GM18867 (cell line): ENCODE measurements around the gene PAX8.
"Not testable (repeated sequence)": the region's sequence is repeated elsewhere in the genome, so short reads cannot be mapped to it uniquely, and the experiment has no call there.

Experiments used
- ATAC-seq: cut with Tn5 transposase; IDR thresholded peaks from one replicate; pipeline ENCODE4 v1.9.1; 2021; ENCODE audit warnings: mild to moderate bottlenecking, moderate library complexity; ENCODE audit not compliant: unreplicated experiment

PAX8 gene

DNA sequence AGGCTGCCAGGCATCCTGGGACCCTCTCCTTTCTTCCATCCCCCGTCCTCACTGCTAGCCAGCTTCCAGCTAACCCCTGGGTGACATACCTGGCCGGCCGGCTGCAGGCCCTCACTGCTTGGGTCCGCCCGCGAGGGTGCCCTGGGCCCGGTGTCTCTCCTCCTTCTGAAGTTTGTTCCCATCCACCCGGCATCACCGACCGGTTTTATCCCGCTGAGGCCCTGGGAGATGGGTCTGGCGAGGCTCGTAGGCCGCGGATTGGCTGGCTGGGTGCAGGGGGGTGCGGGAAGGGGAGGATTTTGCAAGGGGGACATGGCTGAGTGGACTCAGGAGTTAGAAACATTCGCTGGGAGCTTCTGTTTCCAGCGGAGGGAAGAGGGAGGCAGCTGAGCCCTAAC is at the start of gene PAX8:
PAX8 (minus strand) TSS at position 180 of the 398 bp plus-strand sequence. CDS start 527 bp downstream, outside the sequence.
- ATAC-seq = no peak

DNA sequence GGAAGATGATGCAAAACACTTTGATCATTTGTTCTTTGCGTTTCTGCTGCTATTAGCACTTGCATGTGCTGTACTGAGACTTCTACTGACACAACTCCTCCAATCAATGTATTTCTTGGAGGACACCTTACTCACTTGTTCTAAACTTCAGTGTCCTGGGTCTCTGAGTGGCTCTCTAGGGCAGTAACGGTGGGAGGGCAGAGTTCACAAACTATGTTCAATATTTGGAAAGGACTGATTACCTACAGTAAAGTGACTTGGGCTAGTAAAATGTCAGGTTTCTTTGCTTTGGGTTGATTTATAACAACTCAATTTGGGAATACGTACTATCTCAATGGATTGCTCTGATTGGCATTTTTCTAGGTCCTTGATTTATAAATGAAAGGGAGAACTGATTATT is 49.3 kb upstream of the PAX8 start:
- ATAC-seq = no peak

DNA sequence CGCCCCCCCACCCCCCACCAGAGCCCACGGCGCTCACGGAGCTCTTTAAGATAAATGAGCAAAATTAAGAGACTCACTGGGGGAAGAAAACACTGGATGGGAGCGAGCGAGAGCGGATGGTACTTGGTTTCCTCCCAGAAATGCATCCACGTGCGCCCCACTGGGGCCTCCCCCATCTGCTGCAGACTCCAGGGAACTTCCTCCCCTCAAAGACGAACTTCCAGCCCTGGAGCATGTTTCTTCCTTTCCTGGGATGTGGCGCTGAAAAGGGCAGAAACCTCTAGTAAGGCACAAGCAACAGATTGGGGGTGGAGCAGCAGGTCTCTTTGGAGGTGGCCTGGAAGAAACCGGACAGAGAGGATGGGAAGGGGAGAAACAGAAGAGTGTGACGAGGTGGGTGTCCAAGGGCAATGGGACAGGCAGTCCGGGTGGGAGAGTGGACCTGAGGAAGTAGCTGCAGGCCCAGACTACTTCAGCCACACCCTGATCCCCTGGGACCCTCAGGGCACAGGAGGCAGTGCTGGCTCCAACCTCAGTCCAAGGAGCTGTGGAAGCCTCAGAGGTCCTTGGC is 46.5 kb upstream of the PAX8 start:
- ATAC-seq = not testable (repeated sequence)

DNA sequence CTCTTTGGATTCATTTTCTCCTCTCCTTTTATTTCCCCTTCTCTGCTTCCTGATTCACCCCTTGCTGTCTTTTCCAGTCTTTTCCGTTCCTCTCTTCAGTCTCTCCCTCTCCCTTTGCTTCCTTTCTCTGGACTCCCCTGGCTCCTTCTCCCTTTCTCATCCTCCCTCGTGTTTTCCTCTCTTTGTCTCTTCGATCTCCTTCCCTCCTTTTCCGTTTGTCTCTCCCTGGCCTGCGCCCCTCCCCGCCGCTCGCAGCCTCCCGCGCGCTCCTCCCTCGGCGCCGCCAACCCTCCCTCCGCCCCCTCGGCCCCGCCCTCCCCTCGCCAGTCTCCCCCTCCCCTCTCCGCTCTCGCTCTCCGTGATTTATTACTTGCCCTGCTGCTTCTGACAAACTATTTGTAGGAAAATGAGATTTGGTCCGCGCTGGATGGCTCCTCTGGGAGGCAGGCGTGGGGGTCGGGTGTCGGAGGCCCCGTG is 46.0 kb upstream of the PAX8 start:
- ATAC-seq = no peak

DNA sequence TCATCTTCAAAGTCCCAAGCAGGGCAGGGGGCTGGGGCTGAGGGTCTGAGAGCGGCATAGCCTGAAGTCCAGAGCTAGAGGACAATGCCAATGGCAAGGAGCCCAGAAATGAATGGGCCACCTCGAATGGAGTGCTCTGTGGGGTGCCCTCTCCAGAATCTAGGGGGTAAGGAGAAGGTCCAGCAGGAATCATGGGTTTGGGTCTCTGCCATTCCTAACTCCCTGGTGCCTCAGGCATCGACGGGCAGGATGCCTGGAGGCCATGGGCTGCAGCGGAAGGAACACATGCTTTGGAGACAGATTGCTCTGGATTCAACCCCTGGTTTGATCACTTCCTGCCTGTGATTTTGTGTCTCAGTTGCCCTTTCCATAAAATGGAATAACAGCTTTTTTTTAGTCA is 44.4 kb upstream of the PAX8 start:
- not testable (repeated sequence) for ATAC-seq

DNA sequence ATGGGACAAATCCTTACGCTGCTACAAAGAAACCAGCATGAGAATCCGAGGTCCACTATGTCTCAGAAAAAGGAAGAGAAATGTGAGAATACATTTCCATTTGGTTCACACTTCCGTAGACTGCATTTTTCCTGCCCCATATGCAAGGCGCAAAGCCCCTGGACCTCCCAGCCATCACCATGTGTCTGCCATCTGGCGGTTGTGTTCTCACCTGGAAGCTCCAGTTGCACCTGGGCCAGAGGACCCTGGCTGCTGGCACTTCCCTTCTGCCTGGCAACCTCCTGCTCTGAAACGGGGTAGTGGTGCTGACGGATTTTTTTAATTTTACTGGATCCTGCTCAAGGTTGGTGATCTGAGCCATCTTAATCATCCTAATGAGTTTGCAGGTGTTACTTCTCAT is 41.4 kb upstream of the PAX8 start:
- not testable (repeated sequence) for ATAC-seq

DNA sequence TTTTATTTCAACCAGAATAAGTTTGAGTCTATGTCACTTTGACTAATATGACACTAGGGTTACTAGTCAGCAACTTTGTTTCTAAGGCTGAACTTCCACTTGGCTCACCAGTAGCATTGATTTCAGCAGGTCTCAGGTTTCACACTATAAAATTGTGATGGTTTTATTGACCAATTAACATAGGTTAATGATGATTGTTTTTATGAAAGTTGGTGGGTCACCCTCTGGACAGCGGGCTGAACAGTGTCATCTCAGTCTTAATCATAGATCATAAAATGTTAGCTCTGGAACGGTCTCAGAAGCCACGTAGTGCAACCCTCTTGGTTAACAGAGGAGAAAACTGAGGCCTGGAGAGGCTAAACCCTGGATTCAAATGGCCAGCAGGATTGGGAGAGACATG is 40.2 kb upstream of the PAX8 start:
- not testable (repeated sequence) for ATAC-seq

DNA sequence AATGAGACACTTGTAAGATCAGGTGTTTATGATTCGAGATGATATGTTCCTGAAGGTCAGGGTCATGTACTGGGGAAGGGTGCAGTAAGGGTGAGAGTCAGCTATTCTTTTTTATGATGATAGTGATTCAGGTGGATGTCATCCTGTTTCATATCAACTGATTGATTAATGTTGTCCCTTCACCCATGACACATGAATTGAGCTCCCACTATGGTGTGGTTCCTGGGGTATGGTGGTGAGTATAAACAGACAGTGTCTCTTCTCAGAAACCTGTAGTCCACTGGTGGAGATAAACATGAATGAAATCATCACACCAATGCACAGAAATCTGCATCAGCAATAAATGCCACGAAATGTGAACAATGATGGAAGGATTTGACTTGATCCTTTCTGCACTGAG is 37.4 kb upstream of the PAX8 start:
- no peak for ATAC-seq

DNA sequence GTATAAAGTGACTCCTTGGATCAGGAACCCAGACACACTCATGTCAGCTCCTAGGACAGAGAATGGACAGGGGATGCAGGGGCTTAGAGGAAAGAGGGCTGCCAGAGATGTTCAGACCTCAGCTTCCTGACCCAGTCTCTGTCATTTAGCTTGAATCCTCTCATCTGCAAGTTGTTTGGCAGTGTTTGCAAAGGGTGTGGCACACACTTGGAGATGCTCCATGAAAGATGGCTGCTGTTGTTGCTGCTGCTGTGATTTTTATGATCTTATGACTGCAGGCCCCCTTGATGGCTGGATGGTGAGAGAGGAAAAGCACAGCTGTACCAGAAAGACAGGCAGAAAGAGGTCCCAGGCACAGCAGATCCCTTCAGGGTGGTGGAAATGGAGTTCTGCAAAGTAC is 35.9 kb upstream of the PAX8 start:
- ATAC-seq = not testable (repeated sequence)

DNA sequence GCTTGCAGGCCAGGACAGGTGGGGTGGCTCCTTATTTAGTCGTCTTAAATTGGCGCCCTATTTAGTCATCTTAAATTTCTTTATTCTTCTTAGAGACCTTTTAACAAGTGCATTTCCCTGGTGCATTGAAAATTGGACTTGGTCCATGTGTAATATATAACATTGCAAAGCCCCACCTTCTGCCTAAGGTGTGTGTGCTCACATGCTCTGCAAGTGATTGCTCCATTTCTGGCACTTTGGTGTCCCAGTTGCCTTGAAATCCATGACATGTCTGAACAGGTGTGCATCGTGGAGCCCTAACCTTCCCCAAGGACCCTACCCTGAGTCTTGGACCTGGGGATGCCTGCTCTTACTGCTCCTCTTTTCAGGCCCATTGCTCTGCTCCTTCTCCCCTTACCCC is 35.5 kb upstream of the PAX8 start:
- not testable (repeated sequence) for ATAC-seq

DNA sequence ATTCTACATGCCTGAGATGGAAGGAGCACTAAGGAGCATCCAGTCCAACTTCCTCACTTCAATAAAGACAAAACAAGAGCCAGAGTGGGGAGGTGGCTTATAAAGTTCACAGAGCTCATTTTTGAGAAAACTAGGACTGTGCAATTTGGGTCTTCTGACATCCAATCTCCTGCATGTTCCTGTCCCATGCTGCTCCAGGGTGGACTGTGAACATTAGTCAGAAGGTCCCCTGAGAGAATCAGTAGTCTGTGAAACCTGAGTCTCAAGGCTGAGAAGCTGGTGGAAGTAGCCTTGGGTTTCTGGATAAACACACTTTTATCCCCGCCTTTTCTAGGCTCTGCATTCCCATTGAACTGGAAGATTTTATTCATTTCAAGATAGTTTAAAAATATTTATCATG is 33.1 kb upstream of the PAX8 start:
- ATAC-seq = not testable (repeated sequence)

DNA sequence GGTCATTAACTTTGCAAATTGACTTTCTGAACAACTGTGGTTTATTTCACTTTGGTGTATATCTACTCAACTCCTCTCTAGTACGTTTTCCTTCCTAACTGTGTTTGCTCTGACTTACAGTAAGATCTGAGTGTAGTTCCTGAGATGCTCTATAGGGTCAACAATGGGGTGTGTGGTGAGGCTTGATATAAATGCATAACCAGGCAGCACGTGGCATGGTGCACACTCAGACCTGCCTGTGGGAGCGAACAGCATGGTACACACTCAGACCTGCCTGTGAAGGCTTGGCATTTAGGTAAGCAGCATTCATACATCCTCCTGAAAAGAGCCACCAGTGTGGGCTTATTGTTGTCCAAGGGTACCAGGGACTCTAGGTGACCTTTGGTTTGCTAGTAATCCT is 32.5 kb upstream of the PAX8 start:
- ATAC-seq = not testable (repeated sequence)

DNA sequence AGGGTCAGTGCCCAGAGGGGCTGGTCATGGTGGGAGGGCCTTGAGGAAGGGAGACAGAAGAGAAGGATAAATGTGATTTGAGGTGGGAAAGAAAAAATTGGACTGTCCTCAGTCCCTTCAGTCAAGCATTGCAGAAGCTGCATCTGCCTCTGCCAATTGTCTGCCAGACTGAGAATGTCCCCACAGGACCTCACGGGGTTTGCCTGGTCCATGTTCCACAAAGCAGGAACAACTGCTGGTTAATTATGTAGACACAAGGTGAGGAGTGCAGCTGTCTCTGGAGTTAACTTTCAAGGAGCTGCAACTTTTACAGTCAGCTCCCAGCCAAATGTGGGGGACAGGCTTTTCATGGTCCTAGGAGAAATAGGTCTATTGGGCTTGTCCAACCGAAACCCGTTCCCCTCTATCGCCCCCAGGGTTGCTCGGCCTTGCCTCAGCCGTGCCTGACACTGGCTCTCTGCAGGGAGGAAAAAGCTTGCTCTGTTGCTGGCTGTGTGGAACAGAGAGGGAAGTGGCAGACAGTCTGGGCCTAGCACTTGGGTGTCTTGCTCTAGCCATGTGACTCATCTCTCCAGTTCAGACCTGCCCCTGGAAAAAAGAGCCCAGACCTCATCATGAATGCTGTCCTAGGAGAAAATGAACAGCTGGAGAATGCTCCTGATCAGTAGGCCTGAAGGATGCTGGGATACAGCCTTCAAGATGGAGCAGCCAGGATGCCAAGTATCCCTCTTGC is 31.1 kb upstream of the PAX8 start:
- no peak for ATAC-seq

DNA sequence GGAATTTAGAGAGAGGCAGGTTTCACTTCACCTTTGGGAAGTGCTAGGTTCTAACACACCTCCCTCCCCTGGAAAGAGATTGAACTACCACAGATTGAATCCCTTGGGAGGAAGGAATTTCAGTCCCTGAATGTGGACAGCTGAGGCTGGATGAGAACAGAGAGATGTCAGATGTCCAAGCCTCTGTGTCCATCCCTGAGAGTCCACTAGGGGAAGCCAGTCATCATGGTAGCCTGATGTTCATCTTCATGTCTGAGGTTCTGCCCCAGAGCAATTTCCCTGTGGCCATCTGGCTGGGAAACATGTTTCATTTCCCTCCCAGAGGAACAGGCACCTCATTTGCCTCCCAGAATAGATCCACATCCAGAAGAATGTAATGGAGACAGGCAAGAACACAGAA is 30.1 kb upstream of the PAX8 start:
- ATAC-seq = not testable (repeated sequence)

DNA sequence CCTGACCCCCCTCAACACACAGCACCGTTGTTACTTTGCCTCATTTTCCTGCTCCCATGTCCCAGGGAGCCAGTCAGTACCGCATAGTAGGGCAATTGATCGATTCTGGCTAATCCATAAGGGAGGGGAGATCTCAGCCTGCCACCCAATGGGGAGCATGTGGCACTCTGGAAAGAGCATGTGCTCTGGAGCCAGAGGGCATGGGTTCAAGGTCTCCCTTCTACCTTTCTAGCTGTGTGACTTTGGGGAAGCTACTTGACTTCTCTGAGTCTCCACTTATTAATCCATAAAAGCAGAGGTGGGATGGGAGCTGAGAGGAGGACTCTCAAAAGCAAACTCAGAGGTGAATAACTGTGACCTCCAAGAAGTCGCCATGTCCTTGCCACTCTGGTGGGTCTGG is 27.5 kb upstream of the PAX8 start:
- ATAC-seq = not testable (repeated sequence)

DNA sequence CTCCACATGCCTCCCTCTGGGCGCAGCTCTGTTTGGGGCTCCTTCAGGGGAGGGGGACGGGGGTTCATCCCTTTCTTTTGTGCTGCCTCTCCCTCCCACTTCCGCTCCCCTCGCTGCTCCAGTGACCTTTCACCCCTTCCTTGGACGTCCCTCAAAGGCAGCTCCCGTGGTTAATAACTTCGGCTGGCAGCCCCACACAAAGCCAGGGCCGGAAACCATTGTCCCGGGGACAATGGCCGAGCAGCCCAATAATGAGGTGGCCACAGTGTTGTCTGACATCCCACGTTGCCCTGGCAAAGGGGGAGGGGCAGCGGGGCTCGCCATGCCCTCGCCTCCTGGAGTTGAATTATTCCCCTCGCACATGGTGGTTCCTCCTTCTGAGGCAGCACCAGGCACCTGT is 27.0 kb upstream of the PAX8 start:
- ATAC-seq = not testable (repeated sequence)

DNA sequence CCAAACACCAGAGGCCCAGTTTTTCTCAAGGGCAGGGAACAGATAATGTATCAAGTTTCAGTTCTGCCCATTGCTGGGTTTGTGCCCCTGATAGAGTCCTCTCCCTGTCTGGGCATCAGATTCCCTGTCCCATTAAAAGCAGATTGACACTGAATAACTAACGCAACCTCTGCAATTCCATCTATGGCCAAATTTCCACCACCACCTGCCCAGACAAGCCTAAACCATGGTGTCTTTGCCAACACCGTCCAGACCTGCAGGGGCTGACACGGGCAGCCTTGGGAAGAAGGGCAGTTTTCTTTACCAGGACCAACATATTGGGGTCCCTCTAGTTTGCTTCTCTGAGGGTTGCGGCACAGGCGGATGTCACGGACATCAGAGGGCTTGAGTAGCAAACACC is 26.4 kb upstream of the PAX8 start:
- no peak for ATAC-seq

DNA sequence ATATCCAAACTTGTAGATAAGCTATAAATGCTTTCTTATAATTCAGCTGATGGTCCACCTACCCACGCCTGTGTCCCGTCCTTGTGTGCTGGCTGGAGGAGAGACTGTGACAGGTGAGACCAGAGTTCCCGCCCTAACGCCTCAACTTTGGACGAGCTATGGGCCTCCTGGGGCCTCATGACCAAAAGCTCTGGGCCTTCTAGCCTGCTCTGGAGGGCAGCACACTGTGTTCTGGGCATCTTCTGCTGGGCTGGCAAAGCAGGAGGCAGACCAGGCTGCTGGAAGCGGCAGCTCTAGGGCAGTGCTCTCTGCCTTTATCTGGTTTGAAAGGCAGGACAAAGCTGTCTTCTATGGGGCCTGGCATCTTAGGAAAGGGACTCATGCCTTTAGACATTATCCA is 26.0 kb upstream of the PAX8 start:
- ATAC-seq = no peak

DNA sequence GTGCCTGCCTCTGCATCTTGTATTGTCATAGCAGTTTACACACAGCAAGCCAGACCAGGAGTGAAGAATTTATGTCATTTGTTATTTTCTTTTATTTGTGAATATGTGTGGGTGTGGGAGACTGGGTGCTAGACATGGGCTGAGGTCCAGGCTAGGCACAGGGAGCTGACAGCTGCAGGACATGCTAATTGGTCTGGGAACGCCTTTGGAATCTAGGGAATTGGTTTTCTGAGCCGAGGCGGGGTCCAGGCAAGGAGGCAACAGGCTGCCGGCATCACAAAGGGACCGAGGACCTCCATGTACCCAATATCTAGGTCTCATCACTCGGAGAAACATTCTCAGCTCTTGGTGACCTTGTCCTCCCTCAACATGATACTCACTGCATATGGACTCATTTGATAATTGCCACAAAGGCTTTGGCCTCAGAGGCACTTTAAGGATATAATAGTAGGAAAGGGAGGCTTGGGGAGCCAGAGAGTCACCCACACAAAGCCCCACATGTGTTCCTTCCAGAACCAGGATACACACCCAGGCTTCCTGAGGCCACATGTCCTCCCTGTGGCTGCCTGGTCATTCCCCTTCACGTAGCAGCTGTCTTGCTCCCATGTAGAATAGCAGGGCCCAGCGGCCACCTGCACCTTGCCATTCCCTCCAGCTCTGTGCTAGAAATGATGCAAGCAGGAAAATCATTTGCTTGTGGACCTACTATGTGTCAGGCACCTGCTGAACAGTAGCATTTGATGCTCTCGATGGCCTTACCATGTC is 23.7 kb upstream of the PAX8 start:
- not testable (repeated sequence) for ATAC-seq

DNA sequence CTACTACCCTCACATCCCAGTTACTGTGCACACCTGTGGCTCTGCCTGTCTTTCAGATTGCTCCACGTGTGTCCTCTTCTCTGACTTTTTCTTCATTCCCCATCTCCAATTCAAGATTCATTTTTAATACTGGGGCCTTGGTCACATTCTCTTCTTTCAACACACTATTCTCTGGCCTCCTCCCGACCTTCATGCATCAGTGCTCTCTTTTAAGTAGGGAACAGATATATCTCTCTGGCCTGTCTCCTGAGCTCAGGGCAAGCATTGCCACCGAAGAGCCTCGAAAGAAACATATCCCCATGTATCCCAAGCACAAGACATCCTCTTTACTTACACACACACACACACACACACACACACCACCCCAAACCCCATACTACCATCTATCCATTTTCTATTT is 21.6 kb upstream of the PAX8 start:
- no peak for ATAC-seq

DNA sequence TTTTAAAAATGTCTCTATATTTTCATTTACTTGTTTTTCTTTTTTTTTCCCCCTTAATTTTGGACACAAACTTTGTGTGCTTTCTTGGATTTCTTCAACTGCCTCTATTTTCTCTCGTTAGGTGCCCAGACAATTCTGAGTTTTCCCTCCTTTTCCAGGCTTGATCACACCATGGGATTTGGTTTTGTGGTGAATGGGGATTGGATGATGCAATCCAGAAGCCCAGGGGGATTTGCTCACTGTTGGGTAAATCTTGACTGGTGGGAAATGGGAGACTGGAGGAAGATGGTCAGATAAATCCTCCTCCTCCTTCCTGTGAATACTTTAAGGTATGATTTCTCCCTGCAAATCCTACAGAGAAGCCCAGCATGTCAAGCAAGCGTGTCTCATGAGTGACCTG is 19.5 kb upstream of the PAX8 start:
- ATAC-seq = no peak

DNA sequence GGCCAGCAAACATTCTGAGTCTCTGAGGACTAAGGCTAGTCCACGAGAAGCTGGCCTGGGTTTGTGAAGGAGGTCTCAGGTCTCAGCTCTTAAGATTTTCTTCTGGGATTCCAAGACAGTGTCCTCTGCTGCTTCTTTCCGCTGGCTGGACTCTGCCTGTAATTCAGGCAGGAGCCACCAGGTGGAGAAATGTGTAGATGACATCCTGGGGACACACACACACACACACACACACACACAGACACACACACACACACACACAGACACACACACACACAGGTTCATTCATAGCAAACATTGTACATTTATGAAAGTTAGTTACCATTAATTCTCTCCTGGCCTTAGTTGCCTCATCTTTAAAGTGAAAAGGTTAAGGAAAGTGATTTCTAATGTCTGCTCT is 18.9 kb upstream of the PAX8 start:
- not testable (repeated sequence) for ATAC-seq
